ENCODE results near the gene FSCN2.

FSCN2 gene

DNA sequence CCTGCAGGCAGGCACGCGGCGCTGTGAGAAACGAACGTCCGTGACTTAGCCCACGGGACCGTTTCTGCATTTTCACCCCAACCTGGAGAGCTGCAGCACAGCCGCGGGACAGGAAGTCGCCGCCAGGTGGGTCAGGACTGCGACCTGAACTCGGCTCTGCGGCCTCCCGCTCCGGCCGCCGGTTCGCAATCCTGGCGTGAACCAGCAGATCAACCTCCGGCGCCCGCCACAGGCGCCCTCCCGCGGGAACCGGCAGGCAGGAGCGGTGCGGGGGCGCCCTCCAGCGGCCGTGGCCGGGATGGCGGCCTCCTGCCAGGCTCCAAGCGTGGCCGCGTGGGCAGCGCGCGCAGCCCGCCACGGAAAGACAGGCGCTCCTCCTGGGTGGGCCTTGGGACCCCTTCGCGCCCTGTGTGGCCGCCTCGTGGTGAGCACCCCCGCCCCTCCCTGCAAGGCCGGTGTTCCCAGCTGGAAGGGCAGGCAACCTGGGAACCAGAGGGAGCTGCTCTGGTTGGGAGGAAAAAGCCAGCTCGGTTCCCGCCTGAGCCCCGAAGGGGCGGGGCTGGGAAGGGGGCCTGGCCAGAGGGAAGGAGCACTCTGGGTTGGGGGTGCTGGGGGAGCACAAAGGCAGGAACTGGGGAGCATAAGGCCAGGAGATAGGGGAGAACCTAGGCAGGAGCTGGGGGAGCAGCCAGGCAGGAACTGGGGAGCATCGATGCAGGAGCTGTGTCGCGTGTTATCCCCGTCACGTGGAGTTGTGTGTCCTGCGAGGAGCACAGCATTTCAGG, 43.8 kb upstream of the FSCN2 start:
- no peaks in the 10 kb centered on the region for H3K36me3 ChIP-seq (ENCODE audit: control insufficient read depth in 1 of 2, insufficient read depth in 2 of 2, low read length in 2 of 2)
- H3K27me3 ChIP-seq (ENCODE audit: control insufficient read depth in 1 of 2, insufficient read depth in 2 of 2, low read length in 2 of 2) = peaks cover 0 to 11% of the 10 kb centered on the region in 2 donors
- peak overlapping the region; percentile 18 to 57 for H3K9ac ChIP-seq (ENCODE audit: low read depth in 1 of 2, low read length in 2 of 2)
- H3K4me3 ChIP-seq (ENCODE audit: low read depth in 1 of 2, low read length in 2 of 2) = peak overlapping the region; percentile 61 to 70
- H3K27ac ChIP-seq (ENCODE audit: low read depth, low read length) = no peak overlapping the region
- H3K4me1 ChIP-seq (ENCODE audit: control insufficient read depth in 1 of 2, insufficient read depth in 2 of 2, low read length in 2 of 2) = peaks cover 31 to 34% of the 10 kb centered on the region in 2 donors
- no peaks in the 10 kb centered on the region for H3K9me3 ChIP-seq (ENCODE audit: control insufficient read depth in 1 of 2, low read length in 2 of 2)

DNA sequence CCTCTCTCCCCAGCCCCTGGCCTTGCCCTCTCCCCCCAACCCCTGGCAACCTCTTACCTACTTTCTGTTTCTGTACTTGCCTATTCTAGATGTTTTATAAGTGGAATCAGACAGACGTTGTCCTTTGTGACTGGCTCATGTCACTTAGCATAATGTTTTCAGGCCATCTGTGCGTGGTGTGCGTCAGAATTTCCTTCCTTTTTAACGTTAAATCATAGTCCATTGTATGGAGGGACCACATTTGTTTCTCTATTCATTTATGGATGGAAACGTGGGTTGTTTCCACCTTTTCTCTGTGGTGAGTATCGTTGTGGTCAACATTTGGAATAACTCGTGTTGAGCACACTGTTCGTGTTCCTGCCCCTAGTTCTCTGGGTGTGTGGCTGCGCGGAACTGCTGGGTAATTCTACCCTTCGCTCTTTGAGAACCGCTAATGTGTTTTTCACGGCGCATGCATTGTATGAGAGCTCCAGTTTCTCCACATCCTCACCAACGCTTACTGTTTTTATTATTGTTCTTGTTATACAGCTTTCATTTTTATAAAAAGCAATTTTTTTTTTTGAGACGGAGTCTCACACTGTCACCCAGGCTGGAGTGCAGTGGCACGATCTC, 41.9 kb upstream of the FSCN2 start:
- peaks cover 0 to 5% of the 10 kb centered on the region in 2 donors for H3K27me3 ChIP-seq (ENCODE audit: control insufficient read depth in 1 of 2, insufficient read depth in 2 of 2, low read length in 2 of 2)

DNA sequence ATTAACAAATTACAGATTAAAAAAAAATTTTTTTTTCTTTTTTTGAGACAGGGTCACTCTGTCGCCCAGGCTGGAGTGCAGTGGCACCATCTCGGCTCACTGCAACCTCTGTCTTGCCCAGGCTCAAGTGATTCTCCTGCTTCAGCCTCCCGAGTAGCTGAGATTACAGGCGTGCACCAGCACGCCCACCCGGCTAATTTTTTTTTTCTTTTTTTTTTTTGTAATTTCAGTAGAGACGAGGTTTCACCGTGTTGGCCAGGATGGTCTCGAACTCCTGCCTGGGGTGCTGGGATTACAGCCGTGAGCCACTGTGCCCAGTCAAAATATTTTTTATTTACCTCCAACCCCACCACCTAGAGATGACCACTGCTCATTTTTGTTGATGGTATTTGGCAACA, 41.1 kb upstream of the FSCN2 start:
- Histone ChIP-seq H3K4me3 (ENCODE audit: low read depth in 1 of 2, low read length in 2 of 2) (peak overlapping the region in 1 of 2 donors; percentile 60), H3K9me3 (ENCODE audit: control insufficient read depth in 1 of 2, low read length in 2 of 2) (no peaks in the 10 kb centered on the region), H3K36me3 (ENCODE audit: control insufficient read depth in 1 of 2, insufficient read depth in 2 of 2, low read length in 2 of 2) (no peaks in the 10 kb centered on the region), H3K4me1 (ENCODE audit: control insufficient read depth in 1 of 2, insufficient read depth in 2 of 2, low read length in 2 of 2) (peaks cover 25 to 36% of the 10 kb centered on the region in 2 donors), H3K27ac (ENCODE audit: low read depth, low read length) (no peak overlapping the region), H3K9ac (ENCODE audit: low read depth in 1 of 2, low read length in 2 of 2) (peak overlapping the region in 1 of 2 donors; percentile 48), H3K27me3 (ENCODE audit: control insufficient read depth in 1 of 2, insufficient read depth in 2 of 2, low read length in 2 of 2) (peaks cover 0 to 5% of the 10 kb centered on the region in 2 donors)

More for the DNA sequence above, 41.9 kb upstream of the FSCN2 start:
- no peak overlapping the region for H3K27ac ChIP-seq (ENCODE audit: low read depth, low read length)
- H3K9me3 ChIP-seq (ENCODE audit: control insufficient read depth in 1 of 2, low read length in 2 of 2) = no peaks in the 10 kb centered on the region
- no peak overlapping the region for H3K4me3 ChIP-seq (ENCODE audit: low read depth in 1 of 2, low read length in 2 of 2)
- peaks cover 31 to 37% of the 10 kb centered on the region in 2 donors for H3K4me1 ChIP-seq (ENCODE audit: control insufficient read depth in 1 of 2, insufficient read depth in 2 of 2, low read length in 2 of 2)
- H3K9ac ChIP-seq (ENCODE audit: low read depth in 1 of 2, low read length in 2 of 2) = no peak overlapping the region
- H3K36me3 ChIP-seq (ENCODE audit: control insufficient read depth in 1 of 2, insufficient read depth in 2 of 2, low read length in 2 of 2) = no peaks in the 10 kb centered on the region

DNA sequence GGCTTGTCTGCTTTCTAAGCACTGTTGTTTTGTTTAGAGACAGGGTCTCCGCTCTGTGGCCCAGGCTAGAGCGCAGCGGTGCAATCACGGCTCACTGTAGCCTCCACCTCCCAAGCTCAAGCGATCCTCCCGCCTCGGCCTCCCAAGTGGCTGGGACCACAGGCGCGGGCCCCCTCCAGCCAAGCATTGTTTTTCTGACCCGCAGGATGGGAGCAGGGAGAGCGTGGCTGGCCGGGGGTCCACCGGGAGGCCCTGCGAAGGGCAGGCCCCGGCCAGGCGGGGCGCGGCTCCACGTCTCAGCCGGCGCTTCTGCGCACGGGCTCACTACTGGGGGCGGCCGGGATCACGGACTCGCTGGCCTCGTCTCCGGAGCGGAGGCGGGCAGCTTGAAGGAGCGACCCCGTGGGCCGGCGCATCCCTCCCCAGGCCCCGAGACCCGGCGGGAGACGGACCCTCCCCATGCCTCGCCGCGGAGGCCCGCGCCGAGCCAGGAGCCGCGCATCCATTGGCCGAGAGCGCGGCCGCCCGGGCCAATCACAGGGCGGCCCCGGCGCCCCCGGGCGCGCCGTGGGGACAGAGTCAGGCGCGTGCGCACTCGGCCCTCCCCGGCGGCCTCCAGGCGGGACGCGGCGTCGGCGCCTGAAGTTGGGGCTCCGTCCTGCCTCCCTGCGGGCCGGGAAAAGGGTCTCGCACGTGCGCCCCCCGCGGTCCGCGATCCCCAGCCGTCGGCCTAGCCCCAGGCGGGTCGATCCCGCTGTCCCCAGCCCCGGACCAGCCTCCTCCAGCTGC, 40.5 kb upstream of the FSCN2 start:
- H3K27me3 ChIP-seq (ENCODE audit: control insufficient read depth in 1 of 2, insufficient read depth in 2 of 2, low read length in 2 of 2) = peaks cover 0 to 5% of the 10 kb centered on the region in 2 donors
- no peaks in the 10 kb centered on the region for H3K9me3 ChIP-seq (ENCODE audit: control insufficient read depth in 1 of 2, low read length in 2 of 2)
- peak overlapping the region; percentile 66 for H3K27ac ChIP-seq (ENCODE audit: low read depth, low read length)
- H3K4me1 ChIP-seq (ENCODE audit: control insufficient read depth in 1 of 2, insufficient read depth in 2 of 2, low read length in 2 of 2) = peaks cover 22 to 36% of the 10 kb centered on the region in 2 donors
- no peaks in the 10 kb centered on the region for H3K36me3 ChIP-seq (ENCODE audit: control insufficient read depth in 1 of 2, insufficient read depth in 2 of 2, low read length in 2 of 2)
- H3K4me3 ChIP-seq (ENCODE audit: low read depth in 1 of 2, low read length in 2 of 2) = peak overlapping the region; percentile 60 to 67
- H3K9ac ChIP-seq (ENCODE audit: low read depth in 1 of 2, low read length in 2 of 2) = peak overlapping the region; percentile 71 to 76

DNA sequence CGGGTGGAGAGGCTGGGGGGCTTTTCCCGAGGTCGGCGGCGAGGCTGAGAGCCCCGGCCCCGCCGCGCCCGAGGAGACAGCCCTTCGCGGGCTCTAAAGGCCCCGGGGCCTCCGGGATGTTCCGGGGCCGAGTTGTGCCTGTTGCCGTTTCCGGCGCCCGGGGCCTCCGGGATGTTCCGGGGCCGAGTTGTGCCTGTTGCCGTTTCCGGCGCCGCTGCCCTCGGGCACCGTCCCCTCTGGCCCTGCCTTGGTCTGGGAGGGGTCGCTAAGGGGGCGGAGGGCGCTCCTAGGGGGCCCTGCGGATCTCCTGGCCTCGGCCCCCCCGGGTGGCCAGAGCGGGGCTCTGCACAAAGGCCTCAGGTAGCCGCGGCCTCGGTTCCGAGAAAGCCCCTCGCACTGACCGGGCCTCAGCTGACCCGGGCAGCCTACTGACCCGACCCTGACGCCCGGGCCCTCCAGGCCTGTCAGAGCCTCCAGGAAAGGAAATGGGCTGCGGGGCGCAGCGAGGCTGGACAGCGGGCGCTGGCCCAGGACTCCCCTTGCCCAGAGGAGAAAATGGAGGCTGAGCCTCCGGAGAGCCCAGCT, 39.8 kb upstream of the FSCN2 start:
- H3K27ac ChIP-seq (ENCODE audit: low read depth, low read length) = peak overlapping the region; percentile 66
- peak overlapping the region; percentile 60 to 67 for H3K4me3 ChIP-seq (ENCODE audit: low read depth in 1 of 2, low read length in 2 of 2)
- no peaks in the 10 kb centered on the region for H3K9me3 ChIP-seq (ENCODE audit: control insufficient read depth in 1 of 2, low read length in 2 of 2)
- no peaks in the 10 kb centered on the region for H3K36me3 ChIP-seq (ENCODE audit: control insufficient read depth in 1 of 2, insufficient read depth in 2 of 2, low read length in 2 of 2)
- H3K9ac ChIP-seq (ENCODE audit: low read depth in 1 of 2, low read length in 2 of 2) = peak overlapping the region; percentile 71 to 76
- H3K4me1 ChIP-seq (ENCODE audit: control insufficient read depth in 1 of 2, insufficient read depth in 2 of 2, low read length in 2 of 2) = peaks cover 16 to 29% of the 10 kb centered on the region in 2 donors
- peaks cover 0 to 5% of the 10 kb centered on the region in 2 donors for H3K27me3 ChIP-seq (ENCODE audit: control insufficient read depth in 1 of 2, insufficient read depth in 2 of 2, low read length in 2 of 2)

DNA sequence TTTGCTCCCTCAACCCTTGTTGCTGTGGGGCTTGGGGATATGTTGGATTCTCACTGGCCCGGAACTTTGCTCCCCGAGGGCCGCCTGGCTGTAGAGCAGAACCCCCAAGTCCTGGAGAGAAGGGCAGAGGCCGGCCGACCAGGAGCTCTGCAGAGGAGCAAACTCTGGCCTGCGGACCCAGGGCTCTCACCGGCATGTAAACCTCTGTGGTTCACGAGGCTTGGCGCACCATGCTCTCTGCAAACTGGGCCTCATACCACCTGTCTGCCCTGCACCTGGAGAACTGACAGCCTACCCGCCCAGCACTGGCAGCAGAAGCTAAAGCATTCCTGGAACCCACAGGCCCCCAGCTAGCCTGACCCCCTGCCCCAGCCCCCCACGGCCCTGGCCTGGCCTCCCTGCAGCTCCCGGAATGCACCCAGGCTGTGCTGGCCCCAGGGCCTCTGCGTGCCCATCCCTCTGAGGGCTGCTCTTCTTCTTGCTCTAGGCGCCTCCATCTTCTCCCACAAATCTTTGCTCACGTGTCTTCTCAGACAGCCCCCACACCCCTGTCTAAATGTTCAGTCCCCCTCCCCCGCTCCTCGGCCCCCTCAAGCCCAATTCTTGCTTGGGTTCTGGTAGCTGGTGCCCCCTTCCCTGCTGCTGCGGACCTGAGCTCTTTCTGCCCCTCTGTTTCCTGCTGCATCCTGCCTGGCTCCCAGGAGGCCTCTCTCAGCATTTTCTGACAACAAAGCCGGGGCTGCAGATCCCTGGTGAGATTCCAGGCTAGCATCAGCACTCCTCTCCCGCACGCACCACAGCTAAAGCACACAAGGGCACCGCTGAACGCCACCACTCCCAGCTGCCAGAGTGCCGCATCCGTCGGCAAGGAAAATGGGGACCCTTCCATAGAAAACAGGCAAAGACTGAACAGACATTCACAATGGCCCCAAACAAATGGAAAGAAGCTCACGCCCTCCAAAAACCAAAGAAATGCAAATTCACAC, 38.9 kb upstream of the FSCN2 start:
- H3K27me3 ChIP-seq (ENCODE audit: control insufficient read depth in 1 of 2, insufficient read depth in 2 of 2, low read length in 2 of 2) = peaks cover 0 to 2% of the 10 kb centered on the region in 2 donors
- H3K9me3 ChIP-seq (ENCODE audit: control insufficient read depth in 1 of 2, low read length in 2 of 2) = no peaks in the 10 kb centered on the region
- H3K36me3 ChIP-seq (ENCODE audit: control insufficient read depth in 1 of 2, insufficient read depth in 2 of 2, low read length in 2 of 2) = no peaks in the 10 kb centered on the region
- peaks cover 10 to 21% of the 10 kb centered on the region in 2 donors for H3K4me1 ChIP-seq (ENCODE audit: control insufficient read depth in 1 of 2, insufficient read depth in 2 of 2, low read length in 2 of 2)
- no peak overlapping the region for H3K27ac ChIP-seq (ENCODE audit: low read depth, low read length)
- H3K9ac ChIP-seq (ENCODE audit: low read depth in 1 of 2, low read length in 2 of 2) = no peak overlapping the region
- H3K4me3 ChIP-seq (ENCODE audit: low read depth in 1 of 2, low read length in 2 of 2) = no peak overlapping the region

DNA sequence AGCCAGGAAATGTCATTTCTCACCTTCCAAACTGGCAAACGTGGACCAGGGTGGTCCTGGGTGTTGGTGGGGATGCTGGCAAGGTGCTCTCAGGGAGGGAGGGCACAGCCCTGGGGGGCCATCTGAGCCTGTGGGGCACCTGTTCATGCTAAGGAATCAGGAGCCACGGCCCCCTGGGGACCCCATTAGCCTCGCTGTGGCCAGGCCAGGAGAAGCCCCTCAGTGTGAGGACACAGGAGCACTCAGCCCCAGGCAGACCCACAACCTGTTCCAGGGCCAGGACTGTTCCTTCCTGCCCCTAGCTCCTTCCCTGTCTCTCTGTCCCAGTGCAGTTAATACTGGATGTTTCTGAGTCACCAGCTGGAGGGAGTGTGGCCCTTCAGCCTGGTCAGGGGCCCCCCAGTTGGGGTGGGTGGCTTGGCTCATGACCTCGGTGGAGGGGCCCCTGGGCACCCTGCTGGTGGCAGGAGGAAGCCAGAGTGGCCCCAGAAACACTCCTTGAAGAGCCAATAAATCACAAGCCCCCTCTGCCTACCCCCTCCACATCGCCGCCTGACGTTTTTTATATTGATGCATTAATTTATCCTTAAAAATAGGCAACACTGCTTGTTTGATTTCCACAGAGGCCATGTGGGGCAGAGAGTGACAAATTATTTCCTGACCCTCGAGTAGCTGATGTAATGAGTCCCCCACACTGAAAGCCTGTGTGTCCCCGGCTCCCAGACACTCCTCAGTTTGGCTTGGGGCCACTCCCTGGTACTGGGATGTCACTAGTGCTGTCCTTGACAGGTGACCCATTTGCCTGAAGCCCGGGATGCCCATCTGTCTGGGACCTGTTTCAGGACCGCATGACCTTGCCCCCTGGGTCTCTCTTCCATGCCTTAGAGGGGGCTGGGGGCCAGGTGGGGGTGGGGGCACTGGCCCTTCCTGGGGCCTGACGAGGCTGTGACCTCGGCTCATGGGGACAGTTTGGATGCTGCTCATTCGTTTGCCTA, 37.9 kb upstream of the FSCN2 start:
- H3K36me3 ChIP-seq (ENCODE audit: control insufficient read depth in 1 of 2, insufficient read depth in 2 of 2, low read length in 2 of 2) = no peaks in the 10 kb centered on the region
- no peak overlapping the region for H3K27ac ChIP-seq (ENCODE audit: low read depth, low read length)
- no peaks in the 10 kb centered on the region for H3K9me3 ChIP-seq (ENCODE audit: control insufficient read depth in 1 of 2, low read length in 2 of 2)
- H3K9ac ChIP-seq (ENCODE audit: low read depth in 1 of 2, low read length in 2 of 2) = no peak overlapping the region
- H3K4me3 ChIP-seq (ENCODE audit: low read depth in 1 of 2, low read length in 2 of 2) = no peak overlapping the region
- peaks cover 4 to 15% of the 10 kb centered on the region in 2 donors for H3K4me1 ChIP-seq (ENCODE audit: control insufficient read depth in 1 of 2, insufficient read depth in 2 of 2, low read length in 2 of 2)
- peaks cover 0 to 2% of the 10 kb centered on the region in 2 donors for H3K27me3 ChIP-seq (ENCODE audit: control insufficient read depth in 1 of 2, insufficient read depth in 2 of 2, low read length in 2 of 2)

DNA sequence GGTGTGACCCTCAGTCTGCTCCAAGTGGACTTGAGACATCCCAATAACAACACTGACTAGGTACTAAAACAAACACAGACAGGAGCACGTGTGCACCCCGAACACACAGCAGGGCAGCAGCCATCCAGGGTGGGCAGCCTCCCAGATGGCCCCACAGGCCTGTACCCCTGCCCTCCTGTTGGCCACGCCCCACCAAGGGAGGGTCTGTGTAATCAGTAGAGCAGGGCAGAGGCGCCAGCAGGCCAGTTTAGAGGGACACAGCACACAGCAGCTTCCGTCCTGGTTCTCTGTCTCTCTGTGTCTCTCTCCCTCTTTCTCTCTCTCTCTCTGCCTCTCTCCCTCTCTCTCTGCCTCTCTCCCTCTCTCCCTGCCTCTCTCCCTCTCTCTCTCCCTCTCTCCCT, 37.0 kb upstream of the FSCN2 start:
- H3K4me3 ChIP-seq (ENCODE audit: low read depth in 1 of 2, low read length in 2 of 2) = no peak overlapping the region
- peaks cover 0 to 2% of the 10 kb centered on the region in 2 donors for H3K27me3 ChIP-seq (ENCODE audit: control insufficient read depth in 1 of 2, insufficient read depth in 2 of 2, low read length in 2 of 2)
- H3K9me3 ChIP-seq (ENCODE audit: control insufficient read depth in 1 of 2, low read length in 2 of 2) = no peaks in the 10 kb centered on the region
- no peak overlapping the region for H3K27ac ChIP-seq (ENCODE audit: low read depth, low read length)
- peaks cover 4 to 15% of the 10 kb centered on the region in 2 donors for H3K4me1 ChIP-seq (ENCODE audit: control insufficient read depth in 1 of 2, insufficient read depth in 2 of 2, low read length in 2 of 2)
- H3K36me3 ChIP-seq (ENCODE audit: control insufficient read depth in 1 of 2, insufficient read depth in 2 of 2, low read length in 2 of 2) = no peaks in the 10 kb centered on the region
- no peak overlapping the region for H3K9ac ChIP-seq (ENCODE audit: low read depth in 1 of 2, low read length in 2 of 2)

All from duodenal mucosa (tissue), 2 donors.